ENCODE results near the gene GZF1.

DNA sequence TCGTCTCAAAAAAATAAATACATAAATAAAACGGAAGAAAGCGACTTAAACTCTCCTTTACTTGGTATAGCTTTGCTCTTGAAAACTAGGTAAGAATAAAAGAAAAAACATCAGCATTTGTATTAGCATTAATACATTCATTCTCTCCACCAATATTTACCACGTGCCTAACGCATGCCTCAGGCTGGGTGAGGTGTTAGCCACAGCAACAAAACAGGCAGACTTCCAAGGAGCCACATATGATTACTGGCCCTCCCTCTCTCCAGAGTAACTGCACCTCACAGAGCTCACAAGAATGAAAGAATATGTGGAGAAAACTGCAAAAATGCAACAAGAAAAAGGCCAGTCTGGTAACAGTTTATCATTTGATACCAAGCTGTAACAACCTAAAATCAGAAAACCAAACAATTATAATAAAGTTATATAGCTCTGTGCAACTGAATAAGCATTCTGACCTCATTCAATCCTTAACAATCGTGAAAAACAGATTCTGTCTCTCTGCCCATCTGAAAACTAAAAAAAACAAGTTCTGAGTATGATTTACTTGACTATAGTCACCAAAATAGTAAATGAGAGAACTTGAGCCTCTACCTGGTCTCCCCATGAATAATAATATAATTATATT lies 54.1 kb downstream of the GZF1 start:
- TF ChIP-seq GABPA (IDR thresholded peaks at IDR 0.05; ENCODE audit: low read depth) (no peak), FOSL2 (IDR thresholded peaks at IDR 0.05; ENCODE audit: borderline replicate concordance, low read depth) (no peak), YY1 (IDR thresholded peaks at IDR 0.05; ENCODE audit: low read depth) (no peak), ZBTB33 (IDR thresholded peaks at IDR 0.05; ENCODE audit: borderline replicate concordance, low read depth) (no peak)
- TF ChIP-seq, protein P1, sequence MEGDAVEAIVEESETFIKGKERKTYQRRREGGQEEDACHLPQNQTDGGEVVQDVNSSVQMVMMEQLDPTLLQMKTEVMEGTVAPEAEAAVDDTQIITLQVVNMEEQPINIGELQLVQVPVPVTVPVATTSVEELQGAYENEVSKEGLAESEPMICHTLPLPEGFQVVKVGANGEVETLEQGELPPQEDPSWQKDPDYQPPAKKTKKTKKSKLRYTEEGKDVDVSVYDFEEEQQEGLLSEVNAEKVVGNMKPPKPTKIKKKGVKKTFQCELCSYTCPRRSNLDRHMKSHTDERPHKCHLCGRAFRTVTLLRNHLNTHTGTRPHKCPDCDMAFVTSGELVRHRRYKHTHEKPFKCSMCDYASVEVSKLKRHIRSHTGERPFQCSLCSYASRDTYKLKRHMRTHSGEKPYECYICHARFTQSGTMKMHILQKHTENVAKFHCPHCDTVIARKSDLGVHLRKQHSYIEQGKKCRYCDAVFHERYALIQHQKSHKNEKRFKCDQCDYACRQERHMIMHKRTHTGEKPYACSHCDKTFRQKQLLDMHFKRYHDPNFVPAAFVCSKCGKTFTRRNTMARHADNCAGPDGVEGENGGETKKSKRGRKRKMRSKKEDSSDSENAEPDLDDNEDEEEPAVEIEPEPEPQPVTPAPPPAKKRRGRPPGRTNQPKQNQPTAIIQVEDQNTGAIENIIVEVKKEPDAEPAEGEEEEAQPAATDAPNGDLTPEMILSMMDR (IDR thresholded peaks at IDR 0.05): no peak

Measured in SK-N-SH (cell line).